Right hindlimb (tissue), 1 donor: ENCODE measurements around the gene NCOA1.

Experiments used
- DNase-seq: peaks from one replicate; pipeline ENCODE4 v3.0.0-alpha.2; 2018

The NCOA1 gene

GRCh38 chr2:24712296-24712695 lies 221.2 kb downstream of the NCOA1 start:
- peak; percentile 51 for DNase-seq

- DNase-seq, result no peak
These were observed 226.4 kb downstream of the NCOA1 start for GRCh38 chr2:24717263-24717951.

DNA sequence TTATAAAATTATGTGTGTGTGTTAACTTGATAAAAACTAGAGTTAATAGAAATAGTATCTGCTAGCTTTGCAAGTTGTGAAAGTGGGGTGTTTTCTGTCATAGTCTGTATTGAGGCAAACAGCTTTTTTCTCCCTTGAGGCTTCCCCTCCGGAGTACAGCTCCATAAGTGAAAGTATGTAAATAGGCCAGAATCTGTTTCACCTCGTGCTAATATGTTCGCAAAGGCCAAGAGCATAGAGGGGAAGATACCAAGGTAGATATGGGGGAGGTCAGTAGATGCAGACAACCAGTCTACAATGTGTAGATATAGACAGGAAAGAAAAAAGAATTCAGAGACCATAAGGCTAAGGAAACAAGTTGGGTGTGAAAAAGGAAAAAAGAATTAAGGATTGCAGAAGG lies 229.3 kb downstream of the NCOA1 start:
- DNase-seq, result no peak

GRCh38 chr2:24721470-24721869 lies 230.4 kb downstream of the NCOA1 start:
- DNase-seq, result peak; percentile 85

DNA sequence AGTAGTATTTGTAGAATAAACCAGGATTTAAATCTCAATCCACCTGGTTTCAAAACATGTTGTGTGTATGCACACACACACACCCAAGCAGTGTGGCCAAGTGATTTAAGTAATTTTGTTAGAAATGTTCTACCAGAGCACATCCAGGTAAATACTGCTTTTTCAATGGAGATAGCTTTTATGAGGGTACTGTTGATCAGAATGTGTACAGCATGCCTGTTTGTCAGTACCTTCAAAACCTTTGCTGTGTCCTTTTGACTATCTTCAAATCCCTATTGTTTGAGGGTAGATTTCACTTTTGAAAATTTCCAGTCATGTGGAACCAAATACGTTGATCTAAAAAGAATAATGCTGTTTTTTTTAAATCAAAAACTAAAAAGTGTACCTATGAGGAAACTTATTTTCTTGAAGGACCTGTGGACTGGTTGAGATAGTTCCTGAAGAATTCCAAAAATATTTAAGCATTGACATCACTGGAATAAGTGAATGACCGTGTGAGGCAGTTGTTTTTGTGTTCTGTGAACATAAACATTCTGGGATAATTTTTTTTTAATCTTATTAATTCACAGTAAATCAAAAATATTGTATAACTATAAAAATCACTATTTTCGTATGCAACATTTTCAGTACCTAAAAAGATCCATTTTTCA lies 231.2 kb downstream of the NCOA1 start:
- no peak for DNase-seq

DNA sequence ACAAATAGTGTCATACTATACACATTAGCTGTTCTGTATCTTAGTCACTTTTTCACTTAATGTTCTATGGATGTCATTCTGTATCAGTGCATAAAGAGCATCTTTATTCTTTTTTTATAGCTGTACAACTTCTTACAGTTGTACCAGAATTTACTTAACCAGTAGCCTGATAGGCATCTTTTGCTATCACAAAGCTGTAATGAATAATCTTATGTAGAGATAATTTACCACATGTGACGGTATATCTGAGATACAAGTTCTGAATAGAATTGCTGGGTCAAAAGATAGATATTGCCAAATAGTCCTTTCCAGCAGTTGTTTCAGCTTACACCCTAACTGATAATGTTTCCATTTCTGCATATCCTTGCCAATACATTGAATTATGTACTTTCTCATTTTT lies 232.1 kb downstream of the NCOA1 start:
- no peak for DNase-seq

DNA sequence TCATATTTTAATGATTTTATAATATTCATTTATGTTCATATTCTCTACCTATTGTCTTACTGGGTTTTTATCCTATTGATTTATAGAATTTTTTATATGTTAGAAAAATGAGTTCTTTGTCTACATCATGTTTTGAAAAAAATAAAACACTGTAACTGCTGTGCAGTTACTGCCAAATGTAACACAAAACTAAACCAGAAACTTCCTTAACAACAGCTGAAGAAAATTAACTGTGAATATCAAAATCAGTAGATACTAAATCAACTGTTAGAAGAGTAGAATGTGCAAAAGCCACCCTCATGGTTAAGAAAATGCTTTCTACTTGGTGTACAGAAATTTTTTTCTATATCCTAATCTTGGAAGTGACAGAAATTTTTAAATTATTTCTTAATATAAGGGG lies 232.6 kb downstream of the NCOA1 start:
- DNase-seq, result no peak

GRCh38 chr2:24724111-24724775 lies 233.2 kb downstream of the NCOA1 start:
- no peak for DNase-seq

DNA sequence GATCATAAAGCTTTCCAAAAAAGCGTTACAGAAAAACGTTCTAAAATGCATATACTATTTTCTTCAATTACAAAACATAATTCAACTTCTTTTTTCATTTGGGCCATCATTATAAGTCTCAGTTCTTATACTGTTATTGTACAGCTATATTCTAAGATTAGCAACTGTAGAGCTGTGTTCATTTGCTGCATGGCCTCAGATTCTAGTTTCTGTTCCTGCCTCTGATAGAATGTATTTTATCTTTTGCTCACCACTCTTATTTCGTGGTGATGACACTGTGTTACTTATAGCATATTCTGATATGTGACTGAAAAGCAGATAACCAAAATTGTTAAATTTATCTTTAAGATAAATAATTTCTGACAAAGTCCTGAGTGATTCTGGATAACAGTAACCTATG lies 234.9 kb downstream of the NCOA1 start:
- no peak for DNase-seq

GRCh38 chr2:24730481-24730880 lies 239.4 kb downstream of the NCOA1 start:
- DNase-seq, result no peak

DNA sequence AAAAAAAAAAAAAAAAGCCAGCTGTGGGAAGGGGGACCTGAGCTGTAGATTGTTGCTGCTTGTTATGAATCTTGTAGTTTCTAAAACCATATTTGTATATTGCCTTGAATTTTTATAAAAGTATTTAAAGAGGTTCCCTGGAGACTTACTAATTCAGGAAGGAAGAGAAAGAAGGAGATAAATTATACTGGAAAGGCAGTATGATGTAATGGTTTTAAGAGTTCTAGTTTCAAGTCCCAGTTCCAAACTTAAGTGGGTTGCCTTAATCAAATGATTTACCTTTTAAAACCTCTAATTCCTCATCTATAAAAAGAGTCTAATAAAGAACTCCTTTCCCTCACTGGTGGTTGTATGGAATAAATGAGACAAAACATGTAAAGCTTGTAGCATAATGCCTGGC lies 240.0 kb downstream of the NCOA1 start:
- no peak for DNase-seq

DNA sequence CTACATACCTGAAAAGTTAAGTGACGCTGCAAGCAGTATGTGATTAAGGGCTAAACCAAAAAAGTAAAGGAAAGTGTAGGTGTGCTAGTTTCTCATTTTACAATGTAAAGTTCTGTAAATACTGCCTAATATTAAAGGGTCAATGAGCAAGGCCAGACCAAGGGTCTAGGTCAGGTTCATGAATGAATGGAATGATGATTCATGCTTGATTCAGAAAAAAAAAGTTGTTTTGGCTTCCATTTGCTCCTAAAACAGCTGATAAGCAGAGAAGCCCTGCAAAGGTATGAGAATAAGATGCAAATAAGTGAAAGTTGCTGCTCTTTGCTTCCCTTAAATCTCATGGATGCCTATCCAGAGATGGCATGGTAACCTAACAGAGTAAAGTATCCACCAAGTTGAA lies 240.9 kb downstream of the NCOA1 start:
- no peak for DNase-seq

GRCh38 chr2:24734741-24735140 lies 243.7 kb downstream of the NCOA1 start:
- DNase-seq, result no peak

GRCh38 chr2:24739354-24740025 lies 248.4 kb downstream of the NCOA1 start:
- DNase-seq, result no peak

GRCh38 chr2:24740142-24740541 lies 249.1 kb downstream of the NCOA1 start:
- DNase-seq, result no peak

DNA sequence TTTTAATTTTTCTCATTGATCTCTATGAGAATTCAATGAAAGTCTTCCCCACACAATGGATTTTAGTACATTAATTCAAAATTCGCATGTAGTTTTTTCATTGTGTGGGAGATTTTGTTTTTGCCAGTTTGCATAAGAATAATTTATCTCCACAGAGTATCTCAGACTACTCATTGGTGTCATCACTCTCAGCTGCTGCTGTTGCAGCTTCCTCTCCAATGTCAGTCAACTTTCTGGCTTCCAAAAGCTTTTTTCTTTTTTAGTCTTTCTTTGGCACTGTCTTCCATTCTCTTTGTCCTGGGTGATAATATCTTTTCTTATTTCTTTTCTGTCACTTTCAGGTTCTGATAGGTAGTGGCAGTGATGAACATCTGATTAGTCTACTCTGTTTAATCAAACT lies 251.7 kb downstream of the NCOA1 start:
- no peak for DNase-seq

DNA sequence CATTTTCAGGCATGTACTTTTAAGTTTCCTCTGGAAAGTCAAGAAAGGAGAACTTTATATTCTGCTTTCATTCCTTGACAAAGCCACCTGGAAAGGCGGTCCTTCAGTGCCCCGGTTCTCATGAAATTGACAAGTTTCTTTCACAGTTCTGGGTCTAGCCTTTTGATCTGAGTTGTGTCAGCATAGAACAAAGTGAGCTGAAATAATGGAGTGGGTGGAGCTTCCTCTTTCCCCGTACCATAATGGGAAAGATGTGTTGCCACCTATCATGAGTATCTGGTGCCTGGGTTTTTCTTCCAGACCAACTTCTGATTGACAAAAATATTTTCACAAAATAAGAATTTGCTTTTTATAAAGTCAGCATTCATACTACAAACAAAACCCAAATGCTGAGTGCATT lies 252.9 kb downstream of the NCOA1 start:
- DNase-seq, result no peak

- no peak for DNase-seq
These were observed 253.3 kb downstream of the NCOA1 start for GRCh38 chr2:24744356-24744755.

DNA sequence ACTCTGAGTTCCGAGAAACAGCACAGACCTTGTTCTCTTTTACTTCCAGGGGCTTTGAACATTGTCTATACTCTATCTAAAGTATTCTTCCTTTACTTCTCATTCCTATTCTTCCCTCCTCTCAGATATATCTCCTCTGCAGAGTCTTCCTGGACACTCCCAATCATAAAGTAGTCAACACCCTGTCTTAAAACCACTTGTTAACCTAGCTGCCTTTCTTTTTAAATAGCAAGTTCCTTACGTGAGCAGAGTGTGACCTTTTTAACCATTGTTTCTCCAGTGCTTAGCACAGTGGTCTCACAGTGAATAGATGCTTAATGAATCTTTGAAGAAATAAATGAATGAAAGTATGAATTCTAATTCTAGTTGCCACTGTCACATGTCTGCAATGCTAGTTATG lies 254.8 kb downstream of the NCOA1 start:
- no peak for DNase-seq

DNA sequence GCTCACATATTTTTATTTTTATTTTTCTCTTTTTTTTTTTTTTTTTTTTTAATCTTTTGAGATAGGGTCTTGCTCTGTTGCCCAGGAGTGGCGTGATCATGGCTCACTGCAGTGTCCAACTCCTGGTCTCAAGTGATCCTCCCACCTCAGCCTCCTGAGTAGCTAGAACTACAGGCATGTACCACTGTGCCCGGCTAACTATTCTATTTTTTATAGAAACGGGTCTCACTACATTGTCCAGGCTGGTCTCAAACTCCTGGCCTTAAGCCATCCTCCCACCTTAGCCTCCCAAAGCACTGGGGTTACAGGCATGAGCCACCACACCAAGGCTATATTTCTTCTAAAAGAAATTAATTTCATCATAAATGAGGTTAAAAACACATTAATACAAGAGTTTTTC lies 256.2 kb downstream of the NCOA1 start:
- no peak for DNase-seq

DNA sequence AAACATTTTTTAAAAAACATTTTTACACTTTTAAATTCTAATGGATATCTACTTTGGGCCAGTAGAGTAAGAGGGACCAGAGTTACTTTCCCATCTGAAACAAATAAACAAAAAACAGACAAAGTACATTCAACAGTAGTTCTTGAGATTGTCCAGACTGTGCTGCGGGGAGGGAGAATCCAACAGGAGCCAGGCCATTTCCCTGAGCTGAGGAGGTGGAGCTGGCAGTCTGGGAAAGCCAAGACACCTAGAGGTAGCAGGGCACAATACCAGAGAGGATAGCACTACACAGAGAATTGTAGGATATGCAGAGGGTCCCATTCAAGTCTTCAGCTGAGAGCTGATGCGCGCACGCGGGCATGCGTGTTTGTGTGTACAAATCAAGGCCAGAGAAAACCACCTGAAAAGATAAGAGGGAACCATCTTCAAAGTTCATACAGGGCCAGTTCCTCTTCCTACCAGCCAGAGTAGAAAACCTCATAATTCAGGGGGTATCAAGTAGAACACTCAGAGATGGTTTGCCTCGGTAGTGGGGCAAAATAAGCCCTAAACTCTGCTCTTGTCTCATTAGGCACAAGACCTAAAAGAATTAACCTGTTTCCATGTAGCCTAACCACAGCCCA lies 258.1 kb downstream of the NCOA1 start:
- DNase-seq, result no peak

DNA sequence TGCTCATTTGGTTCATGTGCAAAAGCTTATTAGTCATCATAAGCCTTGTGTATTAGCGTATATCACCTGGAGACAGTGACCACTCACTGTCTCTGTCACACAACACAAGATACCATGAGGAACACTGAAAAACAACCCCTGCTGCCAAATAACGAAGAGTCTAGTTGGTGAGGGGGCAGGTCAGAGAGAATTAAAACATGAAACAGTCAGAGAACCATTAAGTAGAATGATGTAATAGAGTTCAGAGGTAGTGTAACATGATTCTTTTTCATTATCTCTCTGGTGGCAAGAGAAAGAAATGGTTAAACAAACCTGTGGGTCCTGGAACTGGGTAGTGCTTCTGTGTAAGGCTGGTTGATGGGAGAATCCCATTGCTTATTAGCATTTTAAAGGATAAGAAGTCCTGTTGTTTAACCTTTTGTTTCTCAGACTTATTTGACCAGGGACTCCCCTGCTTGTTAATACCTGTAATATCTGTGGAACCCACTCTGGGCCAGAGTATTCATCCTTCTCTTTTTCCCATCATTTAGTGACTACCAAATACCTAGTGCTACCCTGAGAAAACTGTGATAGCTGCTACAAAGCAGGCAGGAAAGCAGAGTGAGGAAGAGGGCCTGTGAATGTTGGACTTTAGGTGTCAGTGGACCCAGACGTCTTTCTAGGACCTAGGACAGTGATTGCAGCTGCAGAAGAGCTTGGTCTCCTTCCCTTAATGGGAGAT lies 264.1 kb downstream of the NCOA1 start:
- no peak for DNase-seq

- DNase-seq, result no peak
These were observed 265.7 kb downstream of the NCOA1 start for GRCh38 chr2:24756789-24757188.
